Stimulated activated CD4-positive, alpha-beta T cell treated with anti-CD3 and anti-CD28 coated beads, Interleukin-1b, Interleukin-23, amount 100 ng/mL, for 4 hours (primary cell): ENCODE measurements around the gene HAPLN3.

Source experiments
- DNase-seq, 2 donors: peaks; one replicate each; pipeline ENCODE4 v3.0.0-alpha.2; 2020; ENCODE audit warnings: low read depth in 2 of 2

The HAPLN3 gene

DNA sequence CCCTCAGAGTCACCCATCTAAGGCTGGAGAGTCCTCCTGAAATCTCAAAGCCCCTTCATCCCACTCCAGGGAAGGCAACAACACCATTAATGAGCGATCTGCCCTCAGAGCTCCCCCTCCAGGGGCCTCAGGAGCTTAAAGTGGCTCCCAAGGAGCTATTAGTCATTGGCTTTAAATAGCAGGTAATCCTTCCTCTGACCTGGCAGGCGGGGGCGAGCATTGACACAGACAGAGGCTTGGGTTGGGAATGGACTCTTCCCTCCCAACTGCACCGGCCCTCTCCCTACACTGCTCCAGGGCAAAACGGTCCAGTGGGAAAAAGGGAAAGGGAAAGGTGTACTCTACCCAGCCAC lies 16.4 kb upstream of the HAPLN3 start:
- DNase-seq = no peak

- no peak for DNase-seq
Observed at GRCh38 chr15:88909956-88910831, 14.8 kb upstream of the HAPLN3 start.

DNA sequence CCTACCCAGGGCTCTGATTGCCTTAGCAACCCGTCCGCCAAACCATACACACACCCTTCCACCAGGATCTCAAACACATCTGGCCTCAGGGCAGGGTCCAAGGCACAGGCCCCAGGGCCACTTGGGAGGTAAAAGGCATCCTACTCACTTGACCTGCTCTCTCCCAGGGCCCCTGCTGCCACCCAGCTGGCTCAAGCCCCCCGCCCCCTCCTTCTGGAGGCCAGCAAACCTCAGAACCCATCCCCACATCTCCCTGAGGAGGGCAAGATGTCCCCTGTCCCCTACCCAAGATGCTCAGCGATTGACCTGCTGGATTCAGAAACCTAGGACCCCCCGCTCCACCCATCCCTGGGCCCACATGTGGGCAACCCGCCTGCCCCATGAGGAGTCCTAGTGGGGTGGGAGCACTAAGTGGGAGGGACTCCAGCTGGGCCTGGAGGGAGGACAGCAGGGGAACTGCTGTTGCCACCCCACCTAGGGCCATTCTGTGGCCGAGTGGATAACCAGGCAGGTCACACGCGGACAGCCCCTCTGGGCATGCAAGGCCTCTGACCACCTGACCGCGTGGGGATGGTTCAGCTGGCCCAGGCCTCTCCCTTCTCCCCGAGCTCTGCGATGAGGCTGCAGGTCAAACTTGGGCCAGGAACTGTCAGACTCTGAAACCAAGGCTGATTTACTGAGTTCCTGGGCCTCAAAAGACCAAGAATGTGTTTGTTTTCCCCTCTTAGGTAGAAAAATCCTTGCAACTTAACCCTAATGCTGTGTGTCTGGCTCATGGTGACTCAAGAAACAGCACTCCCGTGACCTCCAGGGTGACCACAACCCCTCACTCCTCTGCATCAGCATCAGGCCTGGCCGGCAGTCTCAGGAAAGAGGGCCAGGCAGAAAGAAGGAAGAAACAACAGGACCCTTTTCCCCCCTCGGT lies 13.6 kb upstream of the HAPLN3 start:
- no peak for DNase-seq

- DNase-seq = no peak
Observed at GRCh38 chr15:88908123-88908522, 12.8 kb upstream of the HAPLN3 start.

DNA sequence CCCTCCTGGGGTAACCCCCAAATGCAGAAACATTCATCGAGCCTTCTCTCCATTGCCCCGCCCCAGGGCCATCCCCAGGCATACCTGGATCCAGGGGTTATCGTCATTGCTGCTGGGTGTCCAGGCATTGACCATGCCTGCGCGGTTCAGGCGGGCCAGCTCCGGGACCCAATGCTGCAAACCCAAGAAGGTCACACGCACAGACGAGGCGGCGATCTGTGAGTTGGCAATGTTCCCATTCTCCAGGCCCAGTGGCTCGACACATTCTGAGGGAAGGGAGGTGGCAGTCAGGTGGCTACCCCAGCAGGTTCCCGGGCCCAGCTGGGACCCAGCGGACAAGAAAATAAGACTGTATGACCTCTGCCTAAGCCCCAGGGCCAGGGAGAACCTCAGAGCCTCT lies 11.8 kb upstream of the HAPLN3 start:
- no peak for DNase-seq

DNA sequence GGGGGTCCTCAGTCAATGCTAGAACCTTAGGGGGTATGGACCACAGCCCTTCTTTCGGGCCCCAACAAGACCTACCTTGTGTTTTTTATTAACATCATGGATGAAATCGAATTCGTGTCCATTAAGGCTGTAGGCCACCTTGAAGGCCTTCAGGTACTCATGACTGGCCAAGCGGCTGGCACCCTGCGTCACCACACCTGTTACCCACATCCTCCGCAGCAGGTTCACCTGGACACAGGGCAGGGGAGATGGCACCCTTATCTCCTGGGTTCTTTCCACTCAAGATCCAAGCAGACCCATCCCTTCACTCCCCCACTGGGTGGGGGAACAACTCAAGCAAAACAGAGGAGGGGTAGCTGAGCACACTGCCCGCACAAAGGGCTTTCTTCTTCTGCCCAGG lies 11.2 kb upstream of the HAPLN3 start:
- no peak for DNase-seq

GRCh38 chr15:88906130-88906529 lies 10.8 kb upstream of the HAPLN3 start:
- no peak for DNase-seq

DNA sequence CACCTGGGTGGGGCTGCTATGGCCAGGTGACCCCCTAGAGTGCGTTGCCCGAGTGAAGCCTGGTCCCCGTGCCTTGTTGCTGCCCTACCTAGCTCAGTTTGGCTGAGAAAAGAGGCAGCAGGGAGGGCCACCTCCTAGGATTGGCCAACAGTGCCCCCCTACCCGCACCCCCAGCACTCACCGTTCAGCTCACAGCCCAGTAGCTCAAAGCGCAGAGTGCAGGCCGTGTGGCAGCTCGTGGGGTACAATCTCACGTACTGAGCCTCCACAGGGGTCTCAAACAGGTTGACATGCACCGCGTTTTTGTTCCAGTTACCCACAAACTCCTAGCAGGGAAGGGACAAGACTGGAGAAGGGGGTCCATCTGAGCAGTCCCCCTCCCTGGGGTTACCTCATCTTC lies 10.2 kb upstream of the HAPLN3 start:
- no peak for DNase-seq

DNA sequence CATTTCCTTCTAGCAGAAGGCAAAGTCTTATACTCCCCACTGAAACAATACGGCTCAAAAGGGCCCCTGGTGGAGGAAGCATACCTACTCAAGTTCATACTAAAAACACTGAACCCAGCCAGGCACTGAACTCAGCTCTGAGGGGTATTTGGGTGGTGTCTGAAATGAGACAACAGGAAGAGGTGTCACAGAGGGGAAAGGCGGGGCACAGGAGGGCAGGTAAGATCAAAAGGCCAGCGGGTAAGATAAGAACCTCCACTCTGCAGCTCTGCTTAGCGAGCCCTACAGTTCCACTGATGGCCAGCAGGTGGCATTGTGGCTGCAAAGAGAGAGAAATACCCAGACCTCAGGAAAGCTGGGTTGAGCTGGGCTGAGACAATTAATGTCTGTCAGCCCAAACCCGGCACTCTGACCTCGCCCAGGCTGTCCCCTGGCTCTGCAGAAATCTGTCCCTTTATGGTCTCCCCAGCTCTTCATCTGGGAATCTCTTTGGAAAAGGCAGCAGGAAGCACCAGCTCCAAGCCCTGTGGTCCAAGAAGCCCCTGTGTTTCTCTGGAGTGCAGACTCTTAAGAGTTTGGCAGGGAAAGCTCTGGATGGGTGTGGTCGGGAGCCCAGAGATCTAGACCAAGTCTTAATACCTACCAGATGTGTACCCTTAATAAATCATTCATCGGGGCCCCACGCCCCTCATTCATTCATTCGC lies 9.4 kb upstream of the HAPLN3 start:
- peak; percentile 83 to 91 for DNase-seq

DNA sequence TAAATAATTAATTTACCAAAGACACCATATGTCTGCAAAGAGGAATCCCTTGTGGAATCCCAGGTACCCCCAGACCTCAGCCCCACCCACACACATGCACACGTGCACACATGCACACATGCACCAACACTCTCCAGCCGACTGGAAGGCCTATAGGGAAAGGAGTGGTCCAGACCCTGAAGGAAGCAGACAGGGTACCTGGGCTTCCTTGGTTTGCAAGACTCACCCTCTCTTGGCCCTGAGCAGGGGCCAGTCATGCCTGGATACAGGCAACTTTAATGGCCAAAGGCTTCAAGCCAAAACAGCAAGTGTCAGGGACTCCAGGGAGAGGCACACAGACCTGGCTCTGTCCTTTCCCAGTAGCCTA lies 8.9 kb upstream of the HAPLN3 start:
- DNase-seq = no peak

DNA sequence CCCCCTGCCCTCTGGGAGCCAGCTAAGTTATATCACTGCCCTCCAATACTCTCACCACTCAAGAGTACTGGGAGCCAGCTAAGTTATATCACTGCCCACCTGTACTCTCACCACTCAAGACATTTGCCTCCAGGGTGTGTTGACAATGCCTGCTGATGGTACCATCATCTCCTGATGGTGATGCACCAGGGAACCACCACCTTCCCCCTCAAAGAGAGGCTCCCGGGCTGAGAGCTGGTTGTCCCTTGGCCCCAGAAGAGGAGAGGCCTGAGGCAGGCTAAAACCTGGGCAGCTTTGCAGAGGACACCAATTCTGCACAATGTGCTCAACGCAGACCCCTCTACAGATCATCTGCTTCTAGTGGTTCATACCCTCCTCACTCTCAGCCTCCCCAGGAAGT lies 7.5 kb upstream of the HAPLN3 start:
- no peak for DNase-seq

DNA sequence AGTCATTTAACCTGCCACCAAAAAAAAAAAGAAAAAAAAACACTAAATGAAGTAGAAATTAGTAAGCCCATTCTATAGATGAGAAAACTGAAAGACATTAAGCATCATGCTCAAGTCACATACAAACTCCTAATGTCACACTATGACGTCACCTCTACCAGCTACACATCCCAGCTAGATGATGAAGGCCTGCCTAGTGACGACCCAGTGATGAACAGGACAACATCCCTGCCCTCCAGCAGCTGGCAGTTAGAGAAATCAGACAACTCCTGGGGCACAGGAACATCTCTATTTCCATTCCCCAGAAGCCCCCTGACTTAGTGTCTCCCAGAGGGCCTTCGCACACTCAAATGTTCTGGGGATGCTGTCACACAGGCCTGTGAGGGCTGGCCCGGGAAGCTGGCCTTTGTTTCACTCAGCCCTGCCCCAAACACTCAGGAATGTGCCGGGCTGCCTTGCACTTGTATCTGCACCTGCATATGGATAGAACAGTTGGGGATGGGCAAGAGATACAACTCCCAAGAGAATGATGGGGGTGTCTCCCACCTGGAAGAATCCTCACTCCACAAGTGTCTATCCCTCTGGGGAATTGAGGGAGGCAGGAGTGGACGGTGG lies 7.0 kb upstream of the HAPLN3 start:
- no peak for DNase-seq

DNA sequence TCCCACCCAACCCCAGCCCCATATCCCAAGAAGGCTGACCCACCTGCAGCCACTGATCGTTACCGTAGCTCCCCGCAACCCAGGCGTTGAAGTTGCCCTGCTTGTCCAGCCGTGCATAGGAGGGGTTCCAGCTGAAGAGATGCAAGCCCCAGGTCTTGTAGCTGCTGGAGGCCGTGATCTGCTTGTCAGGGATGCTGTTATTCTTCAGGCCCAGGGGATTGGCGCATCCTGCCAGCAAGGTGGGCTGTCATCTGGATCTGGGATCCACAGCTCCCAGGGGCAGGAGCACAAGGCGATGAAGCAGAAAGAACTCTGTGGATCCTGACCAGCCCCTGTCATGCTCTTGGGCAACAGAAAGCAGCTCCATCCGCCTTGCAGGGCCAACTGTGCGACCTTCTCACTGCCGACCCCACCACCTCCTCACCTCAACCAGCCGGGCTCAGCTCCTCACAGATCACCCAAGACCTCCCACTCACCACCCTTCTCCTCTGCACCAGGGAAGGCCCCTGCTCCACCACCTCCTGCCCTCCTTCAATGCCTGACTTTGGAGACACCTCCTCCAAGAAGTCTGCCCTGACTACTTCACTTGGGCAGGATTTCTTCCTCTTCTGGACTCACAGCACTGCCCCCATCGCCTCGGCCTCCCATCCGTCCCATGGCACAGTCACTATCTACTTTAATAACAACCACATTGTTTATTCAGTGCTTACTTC lies 6.3 kb upstream of the HAPLN3 start:
- DNase-seq = no peak

GRCh38 chr15:88900982-88901418 lies 5.7 kb upstream of the HAPLN3 start:
- no peak for DNase-seq

GRCh38 chr15:88900309-88900981 lies 5.1 kb upstream of the HAPLN3 start:
- DNase-seq = no peak

DNA sequence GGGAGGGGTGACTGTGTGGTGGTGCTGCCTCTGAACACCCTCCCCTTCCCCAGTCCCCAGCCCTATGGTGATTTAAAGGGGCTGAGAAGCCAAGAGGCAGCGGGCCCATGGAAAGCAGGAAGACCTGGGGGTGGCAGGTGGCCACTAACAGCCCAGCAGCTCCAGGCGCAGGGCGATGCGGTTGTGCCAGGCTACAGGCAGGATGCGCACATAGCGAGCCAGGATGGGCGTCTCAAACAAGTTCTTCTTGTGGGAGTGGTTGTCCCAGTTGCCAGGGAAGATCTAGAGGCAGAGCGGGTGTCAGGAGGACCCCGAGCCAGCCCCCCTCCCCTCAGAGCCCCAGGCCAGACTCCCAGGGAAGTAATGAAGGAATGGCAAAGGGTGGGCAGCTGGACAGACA lies 3.9 kb upstream of the HAPLN3 start:
- DNase-seq = no peak

DNA sequence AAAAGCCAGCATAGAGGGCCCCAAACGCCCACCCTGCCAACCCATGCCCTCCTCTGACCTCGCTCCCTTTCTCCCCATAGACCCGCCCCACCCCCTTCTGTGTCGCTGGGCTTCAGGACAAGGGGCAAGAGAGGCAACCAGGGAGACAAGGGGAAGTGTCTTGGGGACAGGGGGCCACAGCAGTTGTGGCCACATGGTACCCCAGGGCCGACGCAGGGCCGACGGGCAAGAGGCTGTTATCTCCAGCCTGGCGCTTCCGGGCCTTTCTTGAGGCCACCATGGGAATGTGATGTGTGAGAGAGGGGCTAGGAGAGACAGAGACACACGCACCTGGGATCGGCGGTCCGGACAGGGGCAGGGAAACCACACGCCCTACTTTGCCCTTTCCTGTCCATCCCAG lies 3.4 kb upstream of the HAPLN3 start:
- DNase-seq = no peak

- DNase-seq = peak; percentile 64 to 76
Observed at GRCh38 chr15:88897456-88898194, 2.3 kb upstream of the HAPLN3 start.

GRCh38 chr15:88897142-88897455 lies 1.8 kb upstream of the HAPLN3 start:
- DNase-seq = no peak
